DND-41 (cell line): ENCODE measurements around the gene EEFSEC.

Experiments
- CTCF ChIP-seq: IDR thresholded peaks from 2 replicates; pipeline ENCODE4 v1.5.1; 2012; ENCODE audit warnings: borderline replicate concordance, low read length, moderate library complexity, mild to moderate bottlenecking; ENCODE audit not compliant: poor library complexity, severe bottlenecking; ENCODE audit errors: extremely low read depth
- EZH2 ChIP-seq: IDR thresholded peaks from 3 replicates; pipeline ENCODE4 v1.6.1; 2012; ENCODE audit warnings: borderline replicate concordance, low read depth, mild to moderate bottlenecking, moderate library complexity, low read length, inconsistent platforms; ENCODE audit not compliant: severe bottlenecking

- TF ChIP-seq CTCF = no peak
- TF ChIP-seq EZH2 = no peak
Measured at GRCh38 chr3:128388932-128389331, 235.7 kb downstream of the EEFSEC start.
